GM23248 (cell line): ENCODE measurements around the gene TCF7L2.

Experiments
- EZH2 ChIP-seq: fragments of 200-600 bp; sonication (generic); IDR thresholded peaks from 2 replicates; pipeline ENCODE4 v1.6.1; 2018; ENCODE audit warnings: antibody characterized with exemption, mild to moderate bottlenecking; ENCODE audit not compliant: insufficient read depth, poor library complexity, severe bottlenecking
- EZH2phosphoT487 ChIP-seq: fragments of 200-600 bp; sonication (generic); IDR thresholded peaks from 2 replicates; pipeline ENCODE4 v1.6.1; 2018; ENCODE audit warnings: antibody characterized with exemption, moderate library complexity, mild to moderate bottlenecking, low read depth; ENCODE audit not compliant: insufficient read depth

GRCh38 chr10:112973805-112974204, 23.8 kb downstream of the TCF7L2 start:
- no peak for TF ChIP-seq EZH2phosphoT487
- no peak for TF ChIP-seq EZH2
